ENCODE data around the gene SCUBE1.

DNA sequence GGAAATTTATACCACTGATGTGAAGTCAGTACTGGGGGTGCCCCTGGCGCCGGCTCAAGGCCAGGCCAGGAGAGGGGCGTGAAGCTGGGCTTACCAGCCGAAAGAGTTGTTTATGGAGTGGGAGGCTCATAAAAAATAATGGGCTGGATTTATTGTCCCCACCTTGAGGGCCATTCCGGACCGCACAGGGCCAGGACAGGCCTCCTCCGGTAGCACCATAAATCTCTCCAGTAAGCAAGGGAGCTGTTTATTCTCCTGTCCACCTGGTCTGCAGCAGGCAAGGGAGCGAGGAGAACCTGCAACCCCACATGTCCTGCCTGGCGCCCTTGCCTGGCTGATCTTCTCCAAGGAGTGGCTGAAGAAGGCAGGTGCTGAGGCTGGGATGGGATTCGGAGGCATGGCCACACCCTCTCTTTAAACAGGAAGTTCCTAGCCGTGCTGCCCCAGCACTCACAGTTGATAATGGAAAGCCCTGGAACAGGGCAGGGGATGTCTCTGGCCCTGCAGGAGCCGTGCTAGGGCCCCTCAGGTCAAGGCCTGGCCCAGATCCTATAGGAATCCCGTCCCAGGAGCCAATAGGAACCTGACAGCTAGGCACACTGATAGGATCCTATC is 65.1 kb downstream of the SCUBE1 start:
- TF ChIP-seq EZH2 (IDR thresholded peaks at IDR 0.05; ENCODE audit: borderline replicate concordance, low read length): no peak
- TF ChIP-seq, protein P1, sequence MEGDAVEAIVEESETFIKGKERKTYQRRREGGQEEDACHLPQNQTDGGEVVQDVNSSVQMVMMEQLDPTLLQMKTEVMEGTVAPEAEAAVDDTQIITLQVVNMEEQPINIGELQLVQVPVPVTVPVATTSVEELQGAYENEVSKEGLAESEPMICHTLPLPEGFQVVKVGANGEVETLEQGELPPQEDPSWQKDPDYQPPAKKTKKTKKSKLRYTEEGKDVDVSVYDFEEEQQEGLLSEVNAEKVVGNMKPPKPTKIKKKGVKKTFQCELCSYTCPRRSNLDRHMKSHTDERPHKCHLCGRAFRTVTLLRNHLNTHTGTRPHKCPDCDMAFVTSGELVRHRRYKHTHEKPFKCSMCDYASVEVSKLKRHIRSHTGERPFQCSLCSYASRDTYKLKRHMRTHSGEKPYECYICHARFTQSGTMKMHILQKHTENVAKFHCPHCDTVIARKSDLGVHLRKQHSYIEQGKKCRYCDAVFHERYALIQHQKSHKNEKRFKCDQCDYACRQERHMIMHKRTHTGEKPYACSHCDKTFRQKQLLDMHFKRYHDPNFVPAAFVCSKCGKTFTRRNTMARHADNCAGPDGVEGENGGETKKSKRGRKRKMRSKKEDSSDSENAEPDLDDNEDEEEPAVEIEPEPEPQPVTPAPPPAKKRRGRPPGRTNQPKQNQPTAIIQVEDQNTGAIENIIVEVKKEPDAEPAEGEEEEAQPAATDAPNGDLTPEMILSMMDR (IDR thresholded peaks at IDR 0.05; ENCODE audit: low read length): no peak

Data from OCI-LY1 (cell line).